Mesenteric fat pad (tissue), 1 donor: ENCODE data around the gene FAS. TPM values are rescaled to one million over a fixed set of nuclear protein-coding genes. Genes with fewer than 3 reads are reported as not detected.
"Not testable (repeated sequence)": the region's sequence is repeated elsewhere in the genome, so short reads cannot be mapped to it uniquely, and the experiment has no call there.

Source experiments
- DNase-seq: peaks from one replicate; pipeline ENCODE4 v3.0.0-alpha.2; 2020; ENCODE audit warnings: low spot score
- total RNA-seq: library from RNA; stranded (reverse); fragmentation: NEBNext Ultra II Directional; extraction: Animal tissue kit (Norgen Biotek cat#: 25700); gene quantifications from one replicate; pipeline ENCODE4 v1.2.1, GENCODE V29; 2021
- donor health status: DM: yes; HTN: yes; CAD: no.

Gene FAS
- total RNA-seq, 1 donor from 2014 or later: 10.4 TPM

DNA sequence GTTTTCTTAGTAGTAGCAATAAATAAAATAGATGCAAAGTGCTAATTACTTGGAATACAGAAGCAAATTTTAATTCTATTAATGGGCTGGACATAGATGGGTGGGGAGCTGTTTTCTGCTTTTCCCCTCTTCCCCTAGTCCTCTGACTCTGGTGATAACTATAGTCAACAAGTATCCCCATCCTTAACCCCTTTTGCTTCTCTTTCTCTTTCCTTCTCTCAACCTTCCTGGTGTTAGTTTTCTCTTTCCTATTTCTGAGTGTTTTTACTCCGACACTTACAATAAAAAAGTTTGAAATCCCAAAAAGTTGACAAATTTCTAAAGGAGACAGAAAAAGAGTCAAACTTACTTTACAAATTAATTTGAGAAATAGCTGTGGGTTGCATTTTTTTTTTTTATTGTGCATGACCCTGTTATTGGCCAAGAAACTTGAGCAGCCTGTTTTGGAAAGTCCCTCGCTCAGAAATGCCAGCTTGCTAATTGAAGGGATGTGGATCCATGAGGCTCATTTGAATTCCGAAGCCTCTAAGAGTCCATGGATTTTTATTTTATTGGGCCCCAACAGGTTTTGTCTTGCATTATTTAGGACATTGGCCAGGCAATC lies 2.4 kb downstream of the FAS start:
- DNase-seq: no peak

DNA sequence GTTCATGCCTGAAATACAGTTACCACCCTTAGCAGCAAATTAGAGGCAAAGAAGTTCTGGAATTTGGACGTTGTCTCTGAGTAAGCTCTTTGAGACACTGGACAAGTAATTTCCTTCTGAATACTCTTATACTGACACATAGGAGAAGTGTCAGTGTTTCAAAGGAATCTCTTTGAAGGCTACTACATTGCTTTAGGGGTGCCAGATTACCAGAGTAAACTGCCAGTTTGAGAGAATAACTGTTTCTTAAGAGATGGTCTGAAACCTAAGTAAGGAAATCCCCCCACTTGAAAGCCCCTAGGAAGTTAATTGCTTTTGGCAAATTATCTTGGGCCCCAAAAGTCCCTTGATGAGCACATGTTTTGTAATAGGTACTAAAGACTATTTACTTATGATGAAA lies 3.4 kb downstream of the FAS start:
- DNase-seq: no peak

DNA sequence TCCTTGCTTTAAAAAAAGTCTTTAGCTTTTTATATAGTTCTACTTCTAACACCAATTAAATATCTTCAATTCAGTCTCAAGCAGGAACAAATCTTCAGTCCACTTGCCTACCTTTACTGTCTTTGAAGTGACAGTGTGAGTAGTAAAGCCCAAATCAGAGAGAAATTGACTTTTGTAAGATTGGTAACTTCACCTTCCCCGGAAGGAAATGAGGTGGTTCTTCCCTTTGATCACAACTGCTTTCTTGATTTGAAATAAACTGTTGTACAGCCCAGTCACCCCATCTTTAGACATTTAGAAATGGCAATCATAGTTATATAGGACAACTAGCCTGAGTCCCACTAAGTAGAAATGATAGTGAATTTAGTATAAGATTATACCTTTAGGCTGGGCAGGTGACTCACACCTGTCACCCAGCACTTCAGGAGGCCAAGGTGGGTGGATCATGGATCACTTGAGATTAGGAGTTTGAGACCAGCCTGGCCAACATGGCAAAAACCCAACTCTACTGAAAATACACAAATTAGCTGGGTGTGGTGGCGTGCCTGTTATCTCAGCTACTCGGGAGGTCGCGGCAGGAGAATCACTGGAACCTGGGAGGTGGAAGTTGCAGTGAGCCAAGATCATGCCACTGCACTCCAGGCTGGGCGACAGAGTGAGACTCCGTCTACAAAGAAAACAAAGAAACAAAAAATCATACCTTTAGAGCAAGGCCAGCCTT lies 4.7 kb downstream of the FAS start:
- DNase-seq: no peak

DNA sequence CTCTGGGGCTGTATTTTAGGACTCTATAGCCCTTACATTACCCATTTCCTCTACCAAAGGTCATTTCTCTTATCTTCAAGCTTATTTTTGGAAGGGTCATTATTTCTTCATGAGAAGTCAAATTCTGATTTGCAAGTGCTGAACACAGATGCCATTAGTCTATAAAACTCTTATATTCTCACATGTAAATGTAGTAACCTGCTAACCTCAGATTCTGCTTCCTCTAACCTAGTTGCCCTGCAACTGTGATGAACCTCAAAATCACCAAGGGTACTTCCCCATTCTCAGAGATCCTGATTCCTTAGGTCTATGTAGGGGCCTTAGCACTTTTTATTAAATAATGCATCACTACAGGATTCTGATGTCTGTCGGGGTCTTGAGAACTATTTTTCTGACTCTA lies 6.3 kb downstream of the FAS start:
- DNase-seq: no peak

DNA sequence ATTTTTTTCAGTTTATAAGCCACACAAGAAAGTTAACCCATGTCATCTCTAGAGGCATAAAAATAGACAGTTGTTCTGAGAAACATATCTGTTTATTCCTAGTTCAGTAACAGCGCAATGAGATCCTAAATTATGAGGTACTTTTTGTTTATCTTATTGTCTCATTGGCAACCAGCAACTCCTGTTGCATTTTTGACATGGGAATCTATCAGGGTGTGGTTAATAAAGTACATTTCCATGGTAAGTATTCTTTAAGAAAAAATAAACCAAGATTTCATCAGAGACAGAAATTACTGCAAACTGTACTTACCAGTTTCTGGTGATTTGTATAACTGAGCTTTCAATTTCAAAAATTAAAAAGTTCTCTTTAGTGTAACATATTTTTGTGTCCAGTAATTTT lies 9.0 kb downstream of the FAS start:
- DNase-seq: no peak

DNA sequence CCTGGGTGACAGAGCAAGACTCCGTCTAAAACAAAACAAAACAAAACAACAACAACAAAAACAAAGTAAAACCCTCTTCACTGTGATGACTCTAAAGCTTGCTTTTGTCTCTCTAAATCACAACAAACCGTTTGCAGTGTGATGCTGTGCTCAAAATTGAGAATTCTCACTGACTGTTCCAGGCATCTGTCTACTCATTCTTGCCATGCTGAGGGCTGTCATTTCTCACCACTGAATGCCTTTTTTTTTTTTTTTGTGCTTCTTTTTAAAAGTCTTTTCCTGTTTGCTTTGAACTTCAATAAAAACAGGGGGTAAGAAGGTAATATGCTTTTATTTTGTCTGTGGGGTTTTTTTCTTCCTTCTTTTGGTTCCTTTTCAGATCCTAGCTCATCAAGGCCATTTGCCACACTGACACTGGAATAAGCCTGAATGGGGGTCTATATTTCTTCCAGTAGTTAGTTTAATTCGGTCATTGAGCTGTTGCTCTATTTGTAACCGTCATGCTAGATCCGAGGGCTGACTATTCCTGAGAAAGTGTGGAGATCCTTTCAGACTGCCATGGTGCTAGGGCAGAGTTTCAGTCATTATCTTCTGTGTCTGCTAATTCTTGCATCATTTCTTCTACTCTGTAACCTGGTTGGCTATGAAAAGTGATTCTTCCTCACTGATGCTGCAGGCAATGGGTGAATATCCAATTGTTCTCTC lies 10.6 kb downstream of the FAS start:
- DNase-seq: no peak

DNA sequence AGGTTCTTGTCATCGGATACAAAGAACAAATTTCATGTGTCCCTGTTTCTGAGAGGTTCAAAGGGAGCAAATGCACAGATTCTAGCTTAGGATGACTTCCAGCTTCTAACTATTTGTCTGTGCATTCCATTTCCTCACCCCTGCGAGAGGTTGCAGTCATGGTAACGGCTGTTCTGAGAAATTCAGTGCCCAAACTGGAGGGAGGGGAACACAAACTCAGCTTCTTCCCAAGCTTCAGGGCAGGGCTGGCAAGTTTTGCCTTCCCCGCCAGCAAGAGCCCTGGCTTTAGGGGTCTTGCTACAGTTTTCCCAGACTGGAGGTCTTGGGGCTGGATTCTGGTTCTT lies 11.1 kb downstream of the FAS start:
- DNase-seq: no peak

DNA sequence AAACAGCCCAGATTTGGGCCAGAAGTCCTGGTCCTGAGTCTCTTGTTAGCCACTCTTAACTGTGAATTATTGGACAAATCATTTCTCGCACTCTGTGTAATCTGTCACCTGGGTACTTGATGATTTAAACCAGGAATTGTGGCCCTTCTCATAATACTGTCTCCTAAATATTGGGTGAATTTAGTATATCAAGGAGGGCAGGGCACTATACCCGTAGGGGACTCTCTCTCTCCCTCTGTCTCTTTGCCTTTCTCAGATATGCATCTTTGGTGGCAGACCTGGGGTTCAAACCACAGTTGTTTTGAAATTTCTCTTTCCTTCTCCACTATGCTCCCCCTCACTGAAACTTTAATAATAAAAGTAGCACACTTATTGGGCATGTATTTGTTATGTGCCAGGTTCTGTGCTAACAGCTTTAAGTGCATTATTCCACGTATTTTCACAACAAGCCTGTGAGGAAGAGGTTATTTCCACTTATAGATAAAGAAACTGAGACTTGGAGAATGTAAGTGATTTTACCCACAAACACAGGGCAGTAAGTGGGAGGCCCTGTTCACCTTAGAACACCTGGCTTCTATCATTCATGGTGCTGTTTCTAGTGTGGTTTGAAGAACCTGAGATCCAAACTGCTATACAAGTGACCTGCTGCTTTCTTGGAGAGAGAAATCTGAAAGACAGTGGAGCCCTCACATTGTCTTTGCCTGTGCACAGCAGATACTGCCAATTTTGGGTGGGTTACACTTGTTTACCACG lies 11.8 kb downstream of the FAS start:
- no peak for DNase-seq

DNA sequence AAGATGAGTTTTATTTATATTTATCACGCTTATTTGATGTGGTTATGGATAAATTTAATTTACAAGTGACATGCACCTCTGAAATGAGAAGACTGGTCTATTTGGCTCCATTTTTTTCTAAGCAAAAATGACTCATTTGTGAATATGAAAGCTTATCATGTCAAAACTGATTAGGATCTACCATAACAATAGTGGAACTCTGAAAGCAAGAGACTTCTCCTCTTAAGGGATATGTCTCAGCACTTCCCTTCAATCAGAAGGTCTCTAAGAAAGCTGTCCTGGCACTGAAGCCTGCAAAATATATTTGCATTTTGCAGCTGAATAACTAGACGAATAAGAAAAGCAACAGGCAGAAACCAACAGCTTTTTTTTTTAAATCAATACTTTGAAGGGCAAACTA lies 12.7 kb downstream of the FAS start:
- no peak for DNase-seq

DNA sequence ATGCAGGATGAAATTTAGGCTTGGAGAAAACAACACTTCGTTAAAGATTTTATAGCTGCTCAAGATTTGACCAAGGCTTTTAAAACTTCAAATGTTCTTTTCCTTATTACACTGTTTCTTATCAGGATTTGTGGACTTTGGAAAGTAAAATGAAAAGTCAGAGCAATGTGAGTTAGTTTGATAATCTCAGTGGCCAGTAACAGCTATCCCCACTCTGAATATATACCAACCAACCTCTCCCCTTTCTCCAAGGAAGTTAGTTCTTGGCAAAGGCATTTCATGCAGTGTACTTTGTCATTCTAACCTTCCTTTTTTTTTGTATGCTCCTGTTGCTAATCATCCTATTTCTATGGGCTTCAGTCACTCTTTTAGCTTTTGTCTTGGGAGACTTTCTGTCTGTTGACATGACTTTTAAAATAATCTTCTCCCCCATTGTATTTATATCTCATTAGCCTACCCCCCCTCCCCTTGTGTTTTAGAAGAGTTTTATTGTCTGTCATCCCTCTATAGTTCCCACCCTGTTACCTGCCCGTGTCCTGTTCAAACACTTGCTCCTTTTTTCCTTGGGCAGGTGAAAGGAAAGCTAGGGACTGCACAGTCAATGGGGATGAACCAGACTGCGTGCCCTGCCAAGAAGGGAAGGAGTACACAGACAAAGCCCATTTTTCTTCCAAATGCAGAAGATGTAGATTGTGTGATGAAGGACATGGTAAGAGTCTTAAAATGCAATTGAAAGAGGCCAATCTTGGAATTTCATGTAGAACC lies 16.7 kb downstream of the FAS start:
- DNase-seq: no peak

DNA sequence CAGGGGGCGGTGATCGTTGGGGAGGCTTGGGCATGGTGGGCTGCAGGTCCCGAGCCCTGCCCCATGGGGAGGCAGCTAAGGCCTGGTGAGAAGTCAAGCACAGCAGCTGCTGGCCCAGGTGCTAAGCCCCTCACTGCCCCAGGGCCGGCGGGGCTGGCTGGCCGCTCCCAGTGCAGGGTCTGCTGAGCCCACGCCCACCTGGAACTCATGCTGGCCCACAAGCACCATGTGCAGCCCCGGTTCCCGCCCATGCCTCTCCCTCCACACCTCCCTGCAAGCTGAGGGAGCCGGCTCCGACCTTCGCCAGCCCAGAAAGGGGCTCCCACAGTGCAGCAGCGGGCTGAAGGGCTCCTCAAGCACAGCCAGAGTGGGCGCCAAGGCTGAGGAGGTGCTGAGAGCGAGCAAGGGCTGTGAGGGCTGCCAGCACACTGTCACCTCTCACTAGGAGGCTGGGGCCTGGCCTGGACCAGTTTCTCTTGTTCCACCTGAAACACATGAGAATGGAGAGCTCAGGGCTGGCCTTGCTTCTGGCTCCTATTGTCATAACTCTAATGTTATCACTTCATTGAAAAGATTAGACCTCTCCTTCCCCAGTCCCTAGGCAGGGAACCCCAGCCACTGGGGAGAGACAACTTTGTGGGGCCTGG lies 28.2 kb downstream of the FAS start:
- DNase-seq: not testable (repeated sequence)

DNA sequence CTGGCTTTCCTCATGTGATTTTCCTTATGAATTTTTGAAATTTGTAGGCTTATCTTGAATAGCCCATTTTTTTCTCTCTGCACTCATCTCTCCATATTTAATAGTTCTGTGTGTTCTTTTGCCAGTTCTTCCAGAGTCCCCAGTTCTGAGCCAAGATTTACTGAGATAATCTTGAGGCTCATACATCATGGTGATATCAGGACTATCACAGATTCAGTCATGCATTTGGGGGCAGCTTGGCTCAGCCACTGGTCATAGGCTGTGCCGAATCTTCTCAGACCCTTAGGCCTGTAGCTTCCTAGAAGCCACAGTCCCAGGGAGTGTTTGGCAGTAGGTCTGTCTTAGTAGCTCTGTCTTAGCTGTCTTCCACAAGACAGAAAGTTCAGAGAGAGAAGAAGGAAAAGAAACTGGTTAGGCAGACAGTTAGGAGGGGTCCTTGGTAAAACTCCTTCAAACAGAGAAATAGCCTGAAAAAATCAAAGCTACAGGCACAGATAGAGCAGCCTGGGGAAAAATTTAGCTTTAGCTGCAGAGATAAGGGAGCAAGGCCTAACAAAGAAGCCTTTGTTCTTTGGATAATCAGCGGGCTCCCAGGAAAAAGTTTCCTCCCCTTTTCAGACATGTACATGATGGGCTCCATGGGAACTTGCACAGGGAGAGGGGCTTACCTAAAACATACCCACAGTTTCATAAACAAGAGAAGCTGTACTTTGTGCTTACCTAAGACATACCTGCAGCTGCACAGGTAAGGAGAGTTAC lies 29.1 kb downstream of the FAS start:
- no peak for DNase-seq

DNA sequence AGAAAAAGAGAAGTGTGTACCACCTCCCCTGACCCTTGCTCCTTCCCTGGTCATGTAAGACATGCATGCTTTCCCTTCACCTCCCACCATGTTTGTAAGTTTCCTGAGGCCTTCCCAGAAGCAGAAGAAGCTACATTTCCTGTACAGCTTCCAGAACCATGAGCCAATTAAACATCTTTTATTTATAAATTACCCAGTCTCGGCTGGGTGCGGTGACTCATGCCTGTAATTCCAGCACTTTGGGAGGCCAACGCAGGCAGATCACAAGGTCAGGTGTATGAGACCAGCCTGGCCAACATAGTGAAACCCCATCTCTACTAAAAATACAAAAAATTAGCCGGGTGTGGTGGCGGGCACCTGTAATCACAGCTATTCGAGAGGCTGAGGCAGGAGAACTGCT lies 30.9 kb downstream of the FAS start:
- DNase-seq: not testable (repeated sequence)

DNA sequence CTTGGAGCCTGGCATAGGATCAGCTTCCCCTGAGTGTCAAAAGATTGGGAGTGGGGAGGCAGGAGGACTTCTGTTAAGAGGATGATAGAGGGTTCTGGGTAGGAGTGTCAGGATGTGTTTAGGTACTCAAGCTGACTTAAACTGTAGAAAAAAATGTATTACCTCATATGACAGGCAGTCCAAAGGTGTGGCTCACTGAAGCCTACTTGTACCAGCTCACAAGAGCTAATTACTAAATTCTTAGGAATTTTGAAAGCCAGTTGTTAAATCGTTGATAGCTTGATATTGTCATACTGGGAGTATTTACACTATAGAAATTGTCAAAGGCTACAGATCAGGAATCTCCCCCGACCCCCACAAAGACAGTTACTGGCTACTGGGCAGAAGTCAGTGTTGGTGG lies 32.1 kb downstream of the FAS start:
- DNase-seq: no peak

DNA sequence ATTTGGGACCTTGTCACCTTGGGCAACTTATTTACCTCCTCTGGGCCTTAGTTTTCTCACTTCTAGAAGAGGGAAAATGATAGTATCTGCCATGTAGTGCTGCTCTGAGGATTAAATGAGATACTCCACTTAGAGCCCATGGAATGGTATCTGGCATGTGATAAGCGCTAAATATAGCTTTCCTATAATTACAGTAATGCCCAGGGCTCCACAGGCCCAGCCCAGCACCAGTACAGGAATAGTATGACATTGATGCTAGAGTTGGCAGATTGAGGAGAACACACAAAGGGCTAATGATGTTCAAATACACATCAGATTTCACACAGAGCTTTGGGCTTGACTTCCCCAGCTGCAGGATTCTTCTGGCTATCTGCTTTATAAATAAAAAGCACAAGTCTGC lies 34.9 kb downstream of the FAS start:
- no peak for DNase-seq

DNA sequence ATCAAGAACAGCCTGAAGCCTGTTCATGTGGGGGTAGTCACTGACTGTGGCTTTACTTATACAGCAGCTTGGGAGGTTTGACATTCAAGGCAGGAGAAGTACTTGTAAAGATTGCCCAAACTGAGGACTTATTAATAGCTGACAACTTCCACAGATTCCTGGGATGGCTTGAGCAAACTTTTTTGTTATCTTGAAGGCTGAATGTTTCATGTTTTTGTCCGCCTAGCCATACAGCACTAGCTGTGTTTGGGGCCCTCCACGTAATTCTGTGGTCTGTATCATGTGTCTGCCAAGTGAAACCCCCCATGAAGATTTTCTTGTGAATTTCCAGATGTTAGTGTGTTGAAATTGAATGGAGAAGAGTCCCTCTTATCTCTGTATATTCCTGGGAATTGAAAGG lies 38.6 kb downstream of the FAS start:
- DNase-seq: no peak

DNA sequence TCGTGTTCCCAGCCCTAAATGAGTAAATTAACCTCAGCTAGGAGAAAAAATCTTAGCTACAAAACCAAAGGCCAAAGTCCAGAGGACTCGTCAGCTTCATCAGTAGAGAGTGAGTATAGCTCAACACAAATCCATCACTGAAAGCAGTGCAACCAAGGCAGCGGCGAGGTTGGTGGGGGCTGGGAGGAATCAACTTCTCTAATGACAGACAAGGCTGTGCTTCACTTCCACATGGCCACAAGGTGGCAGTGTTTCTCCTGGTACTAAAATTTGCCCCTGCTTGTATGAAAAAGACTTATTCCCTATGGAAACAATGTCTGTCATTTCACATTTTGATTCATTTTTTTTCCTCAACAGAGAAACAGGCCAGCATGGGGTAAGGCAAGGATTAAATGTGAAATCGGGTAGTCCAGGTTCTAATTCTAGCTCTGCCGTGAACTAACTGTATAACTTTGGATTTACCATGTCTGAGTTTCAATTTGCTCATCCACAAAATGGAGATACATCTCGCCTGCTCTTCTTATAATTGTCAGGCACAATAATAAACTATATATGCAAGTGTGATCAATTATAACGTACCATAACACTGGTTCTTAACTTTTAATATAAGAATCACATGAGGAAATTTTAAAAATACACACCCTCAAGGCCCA lies 39.3 kb downstream of the FAS start:
- DNase-seq: no peak

DNA sequence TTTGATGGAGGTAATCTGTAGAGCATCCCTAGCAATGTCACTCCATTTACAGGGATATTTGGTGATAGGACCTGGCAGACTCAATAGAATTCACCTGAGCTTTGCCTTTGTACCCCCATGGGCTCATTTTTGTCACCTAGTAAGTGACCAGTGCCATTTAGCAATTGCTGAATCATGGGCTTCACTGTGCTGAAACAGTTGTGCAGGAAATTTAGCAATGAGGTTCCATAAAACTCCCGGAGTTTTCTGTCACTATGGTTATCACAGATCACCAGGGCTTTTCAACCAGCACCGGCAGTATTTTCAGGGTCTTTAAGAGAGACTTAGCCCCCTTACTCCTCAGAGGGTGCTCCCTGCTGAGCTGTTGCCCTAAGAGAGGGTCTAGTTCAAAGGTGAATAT lies 40.2 kb downstream of the FAS start:
- no peak for DNase-seq

DNA sequence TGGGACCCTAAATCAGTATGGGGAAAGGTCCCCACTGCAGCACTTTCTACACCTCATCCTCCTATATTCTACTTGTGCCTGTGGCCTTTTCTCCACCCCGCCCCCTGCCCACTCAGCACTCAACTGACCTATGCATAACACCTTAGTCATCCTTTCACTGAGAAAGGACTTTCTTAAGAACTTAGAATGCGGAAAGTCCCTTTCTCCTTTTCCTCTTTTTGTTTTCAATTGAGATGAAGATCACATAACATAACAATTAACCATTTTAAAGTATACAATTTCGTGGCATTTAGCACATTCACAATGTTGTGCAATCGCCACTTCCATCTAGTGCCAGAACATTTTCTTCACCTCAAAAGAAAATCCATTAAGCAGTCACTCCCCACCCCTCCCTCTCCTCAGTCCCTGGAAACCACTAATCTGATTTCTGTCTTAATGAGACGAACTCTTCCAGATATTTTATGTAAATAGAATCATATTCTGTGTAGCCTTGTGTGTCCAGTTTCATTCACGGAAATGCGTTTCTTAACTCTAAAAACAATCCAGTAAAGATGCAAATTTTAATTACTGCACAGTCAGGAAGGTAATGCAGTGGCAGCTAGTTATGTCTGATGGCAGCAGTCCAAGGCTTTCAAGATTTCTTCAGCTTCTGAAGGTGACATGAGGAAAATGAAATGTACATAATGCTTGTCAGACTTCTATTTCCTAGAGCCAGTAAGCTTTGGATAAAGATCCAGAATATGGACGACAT lies 41.7 kb downstream of the FAS start:
- no peak for DNase-seq
